GM18858 (cell line): ENCODE data around the gene THOC7.

ENCODE experiments used
- ATAC-seq: cut with Tn5 transposase; IDR thresholded peaks from one replicate; pipeline ENCODE4 v1.9.1; 2021; ENCODE audit not compliant: unreplicated experiment

THOC7 gene

GRCh38 chr3:63845215-63845614 lies 18.4 kb downstream of the THOC7 start:
- ATAC-seq, result no peak

GRCh38 chr3:63842127-63842526 lies 21.5 kb downstream of the THOC7 start:
- ATAC-seq, result no peak

DNA sequence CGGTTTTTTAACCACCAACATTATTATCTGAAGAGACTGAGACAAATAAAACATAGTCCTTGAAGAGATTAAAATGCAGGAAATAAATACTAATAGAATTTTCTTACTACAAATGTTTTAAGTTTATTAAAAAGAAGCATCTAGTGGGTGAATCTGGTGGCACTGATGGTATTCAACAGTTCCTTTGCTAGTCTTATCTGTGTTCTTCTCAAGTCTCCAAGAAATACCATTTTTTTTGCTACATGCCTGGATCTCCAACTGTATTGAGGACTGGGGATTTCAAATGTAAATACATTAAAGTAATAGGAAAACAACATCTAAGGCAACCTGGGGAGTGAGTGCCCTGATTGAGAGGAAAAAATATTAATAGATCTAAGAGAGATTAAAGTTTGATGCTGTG lies 21.9 kb downstream of the THOC7 start:
- no peak for ATAC-seq

GRCh38 chr3:63832395-63832794 lies 31.2 kb downstream of the THOC7 start:
- ATAC-seq, result no peak

DNA sequence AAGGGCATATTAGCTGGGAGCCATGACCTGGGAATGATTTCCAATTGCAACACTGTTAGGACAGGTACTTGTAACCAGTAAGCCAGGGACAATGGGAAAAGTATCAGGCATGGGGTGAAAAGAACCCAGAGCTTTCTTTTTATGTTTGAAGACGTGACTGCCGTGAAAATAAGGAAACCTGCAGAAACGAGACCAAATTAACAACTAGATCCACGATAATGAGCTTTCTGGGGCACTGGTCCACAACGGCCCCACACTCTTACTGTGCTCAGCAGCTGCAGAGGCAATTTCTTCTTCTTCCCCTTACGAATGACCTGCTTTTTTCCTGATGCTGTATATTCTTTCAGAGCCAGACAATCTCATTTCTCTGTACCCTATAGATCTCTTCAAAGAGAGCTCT lies 33.1 kb downstream of the THOC7 start:
- no peak for ATAC-seq

GRCh38 chr3:63824309-63824708 lies 39.3 kb downstream of the THOC7 start:
- no peak for ATAC-seq

DNA sequence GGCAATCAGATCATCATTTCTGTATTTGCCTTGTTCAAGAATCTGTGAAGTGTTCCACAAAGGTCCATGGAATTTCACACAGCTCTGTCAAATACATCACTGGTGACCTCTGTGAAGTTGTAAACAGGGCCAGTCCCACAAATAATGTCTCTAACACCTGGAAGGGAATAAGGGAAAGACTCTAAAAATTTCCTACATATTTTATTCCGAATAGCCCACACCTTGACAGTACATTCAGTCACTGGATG lies 44.5 kb downstream of the THOC7 start, which contains the start of gene C3orf49:
C3orf49 (plus strand) TSS at position 149 of the 248 bp plus-strand sequence. CDS start 173 bp downstream, outside the sequence.
- ATAC-seq, result no peak

DNA sequence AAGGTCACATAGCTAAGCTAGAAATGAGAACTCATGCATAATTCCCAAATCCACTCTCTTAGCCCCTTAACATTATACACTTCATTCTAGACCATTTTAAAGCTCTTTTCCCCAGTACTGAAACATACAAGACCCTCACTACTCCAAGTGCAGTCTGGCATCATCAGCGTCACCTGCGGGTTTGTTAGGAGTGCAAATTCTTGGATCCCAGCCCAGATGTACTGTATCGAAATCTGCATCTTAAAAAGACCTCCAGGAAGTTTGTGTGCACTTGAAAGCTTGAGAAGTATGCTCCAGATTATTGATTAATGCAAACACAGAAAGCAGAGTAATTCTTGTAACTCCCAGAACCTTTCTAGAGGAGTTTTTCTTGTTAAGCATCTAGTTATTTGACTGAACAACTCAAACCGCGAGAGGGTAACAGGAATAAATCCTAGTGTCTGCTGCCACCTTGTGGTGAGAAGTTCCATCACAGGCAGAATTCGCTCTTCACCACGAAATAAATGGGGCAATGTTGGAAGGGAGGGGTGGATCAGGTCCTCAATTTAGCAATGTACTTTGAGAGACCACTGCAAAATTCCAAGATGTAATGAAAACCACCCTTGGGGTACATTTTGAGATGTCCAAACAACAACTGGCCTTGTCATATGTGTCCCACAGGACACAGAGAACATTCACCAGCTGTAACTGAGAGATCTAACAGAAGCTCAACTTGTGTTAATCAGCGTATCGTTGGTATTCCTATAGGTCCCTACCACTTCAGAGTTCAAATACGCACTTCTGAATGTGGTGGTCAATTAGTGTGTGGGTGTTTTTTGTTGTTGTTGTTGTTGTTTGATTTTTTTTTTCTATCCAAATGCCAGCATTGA lies 45.1 kb downstream of the THOC7 start:
- ATAC-seq, result no peak

GRCh38 chr3:63817225-63817624 lies 46.4 kb downstream of the THOC7 start:
- ATAC-seq, result no peak

GRCh38 chr3:63814237-63814636 lies 49.4 kb downstream of the THOC7 start:
- ATAC-seq, result no peak

- ATAC-seq, result no peak
These were observed 54.0 kb downstream of the THOC7 start for GRCh38 chr3:63809607-63810006.

DNA sequence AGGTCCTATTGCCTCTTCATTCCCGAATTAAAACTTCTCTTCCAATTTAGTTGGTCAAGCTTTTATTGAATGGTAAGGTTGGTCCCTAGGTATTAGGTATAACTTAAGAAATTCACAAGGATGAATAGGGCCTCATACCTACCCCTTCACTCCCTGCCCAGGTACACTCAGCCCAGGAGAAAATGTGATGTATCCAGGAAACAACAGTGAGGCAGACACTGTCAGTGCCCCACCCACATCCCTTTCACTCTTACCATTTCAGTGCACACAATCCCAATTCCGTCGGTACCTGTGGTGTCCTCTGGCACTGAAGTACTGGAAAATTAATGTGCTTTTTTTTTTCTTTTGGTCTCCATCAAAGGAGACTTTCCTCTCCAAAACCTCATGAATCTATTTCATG lies 55.0 kb downstream of the THOC7 start:
- ATAC-seq, result no peak

DNA sequence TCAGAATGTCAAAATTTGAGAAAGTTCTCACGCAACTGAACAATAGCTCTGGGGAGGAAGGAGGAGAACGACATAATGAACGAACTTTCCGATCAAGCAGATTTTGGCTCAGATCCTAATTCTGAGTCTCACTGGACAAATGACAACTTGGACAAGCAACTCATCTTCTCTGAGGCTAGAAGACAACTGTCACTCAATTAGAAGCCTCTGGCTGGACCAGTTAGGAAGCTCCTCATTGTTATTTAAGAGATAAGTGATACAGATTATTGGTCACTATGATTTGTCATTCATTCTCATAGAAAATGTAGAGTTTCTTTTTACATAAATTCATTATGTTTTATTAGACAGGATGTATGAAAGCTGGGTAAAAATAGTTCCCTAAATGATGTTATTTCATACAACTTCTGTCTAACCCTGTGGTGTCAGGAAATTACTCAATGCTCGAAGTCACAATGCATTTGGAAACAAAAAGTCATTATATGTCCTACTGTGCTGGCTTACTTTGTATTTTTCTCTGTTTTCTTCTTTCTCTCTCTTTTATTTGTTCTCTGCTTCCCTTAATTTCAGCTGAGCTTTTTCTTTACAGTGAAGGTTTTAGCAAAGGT lies 55.5 kb downstream of the THOC7 start:
- ATAC-seq, result no peak

DNA sequence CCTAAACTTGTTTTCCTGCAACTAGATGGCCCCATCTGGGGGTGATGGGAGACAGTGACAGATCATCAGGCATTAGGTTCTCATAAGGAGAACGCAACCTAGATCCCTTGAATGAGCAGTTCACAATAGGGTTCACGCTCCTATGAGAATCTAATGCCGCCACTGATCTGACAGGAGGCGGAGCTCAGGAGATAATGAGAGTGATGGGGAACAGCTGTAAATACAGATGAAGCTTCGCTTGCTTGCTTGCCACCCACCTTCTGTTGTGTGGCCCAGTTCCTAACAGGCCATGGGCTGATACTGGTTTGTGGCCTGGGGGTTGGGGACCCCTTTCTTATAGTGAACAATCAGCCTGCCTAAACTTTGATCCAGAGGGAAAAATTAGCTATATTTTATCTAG lies 59.7 kb downstream of the THOC7 start:
- ATAC-seq, result no peak

GRCh38 chr3:63800097-63800496 lies 63.5 kb downstream of the THOC7 start:
- no peak for ATAC-seq

DNA sequence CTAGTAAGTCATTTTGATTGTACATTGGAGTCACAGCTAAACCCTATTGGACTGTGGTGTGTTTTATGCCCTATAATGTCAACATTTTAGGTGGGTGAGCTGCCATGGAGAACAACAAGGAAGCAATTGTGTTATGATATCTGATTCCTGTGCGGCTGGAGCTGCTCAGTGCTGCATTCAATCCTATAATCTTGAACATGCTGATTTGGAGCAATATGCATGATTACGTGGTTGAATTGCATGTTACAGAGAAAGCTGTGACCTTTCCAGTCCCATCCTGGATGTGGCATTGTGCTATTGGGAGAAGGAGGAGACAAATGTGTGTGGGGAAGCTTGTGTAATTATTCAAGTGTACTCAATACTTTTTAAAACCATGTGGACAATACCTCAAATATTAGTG lies 64.7 kb downstream of the THOC7 start:
- no peak for ATAC-seq

DNA sequence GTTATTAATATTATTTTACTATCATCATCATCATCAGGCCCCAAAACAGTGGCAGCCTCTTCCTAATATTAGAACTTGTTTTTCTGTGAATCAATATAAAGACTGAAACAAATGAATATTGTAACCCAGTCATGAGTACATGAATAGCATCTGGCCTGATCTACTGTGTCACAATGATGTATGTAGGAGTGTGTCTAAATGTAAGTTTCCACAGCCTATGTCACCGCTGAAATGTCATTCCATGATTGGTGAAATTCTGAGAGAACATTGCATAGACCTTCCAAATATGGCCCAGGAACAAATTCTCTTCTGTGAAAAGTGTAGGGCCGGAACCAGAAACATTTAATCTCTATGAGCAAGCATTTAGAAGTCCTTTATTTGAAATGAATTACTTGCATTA lies 65.1 kb downstream of the THOC7 start:
- no peak for ATAC-seq

DNA sequence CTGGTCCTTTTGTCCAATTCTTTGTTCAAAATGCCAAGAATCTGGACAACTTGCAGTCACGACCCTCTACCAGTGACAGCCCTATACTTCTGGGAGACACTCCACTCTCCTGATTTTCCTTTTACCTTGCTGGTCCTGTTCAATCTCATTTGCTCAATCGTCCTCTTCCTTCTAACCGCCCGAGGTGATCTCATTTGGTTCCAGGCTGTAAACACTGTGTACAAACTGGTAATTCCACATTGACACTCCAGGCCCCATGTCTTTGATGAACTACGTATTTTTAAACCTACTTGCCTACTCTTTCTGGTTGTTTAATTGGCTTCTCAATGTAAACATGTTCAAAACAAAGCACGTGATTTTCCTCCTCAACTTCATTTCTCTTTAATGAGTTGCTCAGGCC lies 68.2 kb downstream of the THOC7 start:
- ATAC-seq, result no peak

DNA sequence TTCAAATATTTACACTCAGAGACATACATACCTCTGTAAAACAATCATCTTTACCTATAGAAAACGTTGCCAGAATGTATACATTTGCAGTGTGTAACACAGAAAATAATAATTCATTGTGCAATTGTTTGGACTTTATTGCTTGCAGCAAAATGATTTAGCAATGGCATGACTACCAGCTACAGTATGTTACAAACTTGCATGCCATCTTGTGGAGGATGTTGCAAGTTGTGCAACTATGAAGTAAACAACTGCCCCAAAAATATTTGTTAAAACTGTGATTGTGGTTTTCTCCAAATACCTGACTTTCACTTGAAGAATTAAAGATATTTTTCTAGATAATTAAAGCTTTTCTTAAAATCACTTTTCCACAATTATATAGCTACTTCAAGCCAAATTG lies 71.6 kb downstream of the THOC7 start:
- no peak for ATAC-seq
